ENCODE measurements around the gene SORBS1.
"Not testable (repeated sequence)": the region's sequence is repeated elsewhere in the genome, so short reads cannot be mapped to it uniquely, and the experiment has no call there.

The SORBS1 gene

GRCh38 chr10:95360122-95360714, 201.0 kb downstream of the SORBS1 start:
- no peak overlapping the region for H3K27ac Mint-ChIP-seq
- no peaks in the 10 kb centered on the region for H3K9me3 Mint-ChIP-seq
- no peaks in the 10 kb centered on the region for H3K36me3 Mint-ChIP-seq
- H3K27me3 Mint-ChIP-seq = peaks cover 12% of the 10 kb centered on the region
- H3K4me1 Mint-ChIP-seq = no peaks in the 10 kb centered on the region
- H3K4me3 Mint-ChIP-seq = no peak overlapping the region
- no peak for DNase-seq
- CTCF ChIA-PET = interaction anchor here (0.6 to 10.6 kb wide), 4 partner anchors 14 to 487 kb away, joined by 3 to 320 read pairs (median 8); no protein-coding TSS in a partner anchor

DNA sequence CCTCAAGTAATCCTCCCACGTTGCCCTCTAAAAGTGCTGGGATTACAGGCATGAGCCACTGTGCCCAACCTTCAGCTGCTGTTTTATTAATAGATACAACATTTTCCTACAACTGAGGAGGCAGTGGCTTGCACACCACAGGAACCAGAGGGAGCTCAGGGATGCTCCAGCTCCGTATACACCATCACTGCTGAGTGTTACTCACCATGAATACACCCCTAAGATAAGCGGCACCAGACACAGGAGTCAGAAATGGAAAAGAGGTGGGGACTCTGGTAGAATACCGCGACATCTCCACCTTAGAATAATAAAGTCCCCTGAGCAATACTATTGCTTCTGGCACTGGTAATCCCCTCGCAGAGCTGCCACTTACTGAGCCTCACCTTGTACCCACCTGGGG, 201.7 kb downstream of the SORBS1 start:
- no peaks in the 10 kb centered on the region for H3K9me3 Mint-ChIP-seq
- CTCF ChIA-PET = interaction anchor here (0.7 to 10.6 kb wide), 5 partner anchors 15 to 226 kb away, joined by 3 to 320 read pairs (median 7); no protein-coding TSS in a partner anchor
- no peaks in the 10 kb centered on the region for H3K36me3 Mint-ChIP-seq
- no peak overlapping the region for H3K27ac Mint-ChIP-seq
- no peak for DNase-seq
- no peaks in the 10 kb centered on the region for H3K4me1 Mint-ChIP-seq
- H3K4me3 Mint-ChIP-seq = no peak overlapping the region
- H3K27me3 Mint-ChIP-seq = peaks cover 12% of the 10 kb centered on the region

- Mint-ChIP-seq H3K27ac (no peak overlapping the region), H3K4me3 (no peak overlapping the region), H3K27me3 (no peaks in the 10 kb centered on the region), H3K36me3 (no peaks in the 10 kb centered on the region), H3K4me1 (no peaks in the 10 kb centered on the region), H3K9me3 (no peaks in the 10 kb centered on the region)
- no peak for DNase-seq
- CTCF ChIA-PET = interaction anchor here (0.9 to 1.2 kb wide), 2 partner anchors 18 to 113 kb away, joined by 3 to 4 read pairs; no protein-coding TSS in a partner anchor
These were observed 204.8 kb downstream of the SORBS1 start for GRCh38 chr10:95356190-95356955.

- no peak overlapping the region for H3K4me3 Mint-ChIP-seq
- no peaks in the 10 kb centered on the region for H3K36me3 Mint-ChIP-seq
- no peak overlapping the region for H3K27ac Mint-ChIP-seq
- CTCF ChIA-PET = no interaction called here
- H3K4me1 Mint-ChIP-seq = no peaks in the 10 kb centered on the region
- no peaks in the 10 kb centered on the region for H3K27me3 Mint-ChIP-seq
- H3K9me3 Mint-ChIP-seq = no peaks in the 10 kb centered on the region
- DNase-seq = no peak
These were observed 205.9 kb downstream of the SORBS1 start for GRCh38 chr10:95355301-95355700.

DNA sequence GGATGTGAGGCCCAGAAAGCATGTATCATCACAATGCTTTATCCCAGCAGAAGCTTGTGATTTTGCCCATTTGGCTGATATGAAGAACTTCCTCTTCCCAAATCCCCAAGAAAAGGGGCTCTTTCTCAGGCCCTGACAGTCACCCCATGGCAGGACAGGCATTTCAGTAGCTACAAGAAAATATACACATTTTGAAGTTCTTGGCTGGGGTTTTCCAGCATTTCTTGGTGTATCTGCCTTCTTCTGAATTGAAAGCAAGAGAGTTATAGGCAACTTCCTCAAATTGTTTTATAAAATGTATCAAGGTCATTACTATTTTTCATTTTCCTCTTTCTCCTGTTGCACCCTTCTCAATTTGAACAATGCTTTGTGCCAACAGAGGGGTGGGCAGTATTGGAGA, 207.1 kb downstream of the SORBS1 start:
- Mint-ChIP-seq H3K27me3 (no peaks in the 10 kb centered on the region), H3K4me1 (no peaks in the 10 kb centered on the region), H3K9me3 (no peaks in the 10 kb centered on the region), H3K4me3 (no peak overlapping the region), H3K36me3 (no peaks in the 10 kb centered on the region), H3K27ac (no peak overlapping the region)
- CTCF ChIA-PET = no interaction called here
- no peak for DNase-seq

DNA sequence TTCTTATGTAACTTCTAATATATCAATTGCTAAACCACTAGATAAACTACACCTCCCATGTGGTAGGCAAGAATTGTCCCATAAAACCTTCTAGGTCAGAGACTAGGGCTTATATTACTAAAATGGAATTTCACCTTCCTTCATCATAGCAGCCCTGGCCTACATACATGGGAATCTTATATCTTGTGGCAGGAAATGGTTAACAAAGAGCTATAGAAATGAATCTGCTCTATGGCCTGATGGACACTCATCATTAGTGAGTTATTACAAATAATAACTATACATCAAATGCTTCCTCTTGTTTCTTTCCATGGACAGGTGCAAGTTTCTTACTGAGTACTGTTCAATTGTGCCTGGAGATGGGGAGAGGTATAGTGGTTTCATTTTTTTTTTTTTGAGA, 208.0 kb downstream of the SORBS1 start:
- CTCF ChIA-PET = interaction anchor here (1.2 to 1.4 kb wide), 2 partner anchors 9 to 10 kb away, joined by 3 to 5 read pairs; no protein-coding TSS in a partner anchor
- Mint-ChIP-seq H3K36me3 (no peaks in the 10 kb centered on the region), H3K4me3 (no peak overlapping the region), H3K27me3 (no peaks in the 10 kb centered on the region), H3K27ac (no peak overlapping the region), H3K4me1 (no peaks in the 10 kb centered on the region), H3K9me3 (no peaks in the 10 kb centered on the region)
- DNase-seq = no peak

- no peak for DNase-seq
- H3K9me3 Mint-ChIP-seq = no peaks in the 10 kb centered on the region
- no peaks in the 10 kb centered on the region for H3K36me3 Mint-ChIP-seq
- no peaks in the 10 kb centered on the region for H3K4me1 Mint-ChIP-seq
- peaks cover 1% of the 10 kb centered on the region for H3K27me3 Mint-ChIP-seq
- no peak overlapping the region for H3K27ac Mint-ChIP-seq
- CTCF ChIA-PET = interaction anchor here (1.2 to 1.4 kb wide), 2 partner anchors 9 to 10 kb away, joined by 3 to 5 read pairs; no protein-coding TSS in a partner anchor
- H3K4me3 Mint-ChIP-seq = no peak overlapping the region
These were observed 208.5 kb downstream of the SORBS1 start for GRCh38 chr10:95352684-95353083.

- Mint-ChIP-seq H3K4me1 (no peaks in the 10 kb centered on the region), H3K4me3 (no peak overlapping the region), H3K9me3 (no peaks in the 10 kb centered on the region), H3K36me3 (no peaks in the 10 kb centered on the region), H3K27me3 (peaks cover 11% of the 10 kb centered on the region), H3K27ac (no peak overlapping the region)
- no peak for DNase-seq
- CTCF ChIA-PET = no interaction called here
These were observed 210.3 kb downstream of the SORBS1 start for GRCh38 chr10:95350830-95351228.

GRCh38 chr10:95350219-95350829, 210.8 kb downstream of the SORBS1 start:
- Mint-ChIP-seq H3K4me3 (no peak overlapping the region), H3K36me3 (no peaks in the 10 kb centered on the region), H3K27me3 (peaks cover 11% of the 10 kb centered on the region), H3K27ac (no peak overlapping the region), H3K4me1 (no peaks in the 10 kb centered on the region), H3K9me3 (no peaks in the 10 kb centered on the region)
- DNase-seq = no peak
- CTCF ChIA-PET = interaction anchor here (1.3 kb wide), 1 partner anchor 215 kb away, joined by 3 read pairs; no protein-coding TSS in a partner anchor

GRCh38 chr10:95347402-95347766, 213.8 kb downstream of the SORBS1 start:
- H3K9me3 Mint-ChIP-seq, H3K4me1 Mint-ChIP-seq, H3K27ac Mint-ChIP-seq, H3K4me3 Mint-ChIP-seq, CTCF ChIA-PET, DNase-seq, H3K36me3 Mint-ChIP-seq: not testable (repeated sequence)
- peaks cover 11% of the 10 kb centered on the region for H3K27me3 Mint-ChIP-seq

DNA sequence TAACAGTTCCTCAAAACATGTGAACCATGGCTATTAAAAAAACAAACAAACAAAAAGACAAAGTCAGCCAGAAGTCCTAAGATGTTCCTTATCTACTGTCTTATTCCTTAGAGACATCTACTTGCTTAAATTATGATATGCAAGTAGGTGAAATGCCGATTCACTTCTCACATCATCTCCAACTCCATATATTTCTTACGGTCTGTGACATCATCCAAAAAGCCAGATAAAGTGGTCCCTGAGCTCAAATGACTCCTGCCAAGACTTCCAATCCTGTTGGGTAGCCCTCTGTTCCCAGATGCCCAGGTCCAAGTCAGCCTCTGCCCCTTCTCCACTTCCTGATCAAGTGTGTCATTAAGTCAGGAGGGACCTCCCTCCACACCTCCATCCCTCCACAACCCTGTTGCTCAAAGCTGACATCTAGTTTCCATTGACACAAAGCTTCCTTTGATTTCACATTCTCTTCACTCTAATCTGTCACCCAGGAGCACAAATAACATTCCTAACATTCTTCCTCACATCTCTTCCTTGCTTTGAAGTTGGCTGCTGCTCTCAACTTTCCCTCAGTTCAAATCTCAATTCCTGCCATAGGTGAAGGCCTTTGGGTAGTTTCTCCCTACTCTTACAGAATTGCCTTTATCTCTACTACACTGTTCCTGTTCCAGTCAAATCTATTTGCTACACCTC, 214.3 kb downstream of the SORBS1 start:
- Mint-ChIP-seq H3K36me3 (no peaks in the 10 kb centered on the region), H3K4me3 (no peak overlapping the region), H3K9me3 (no peaks in the 10 kb centered on the region), H3K27ac (no peak overlapping the region), H3K27me3 (peaks cover 11% of the 10 kb centered on the region), H3K4me1 (no peaks in the 10 kb centered on the region)
- CTCF ChIA-PET = no interaction called here
- DNase-seq = no peak

DNA sequence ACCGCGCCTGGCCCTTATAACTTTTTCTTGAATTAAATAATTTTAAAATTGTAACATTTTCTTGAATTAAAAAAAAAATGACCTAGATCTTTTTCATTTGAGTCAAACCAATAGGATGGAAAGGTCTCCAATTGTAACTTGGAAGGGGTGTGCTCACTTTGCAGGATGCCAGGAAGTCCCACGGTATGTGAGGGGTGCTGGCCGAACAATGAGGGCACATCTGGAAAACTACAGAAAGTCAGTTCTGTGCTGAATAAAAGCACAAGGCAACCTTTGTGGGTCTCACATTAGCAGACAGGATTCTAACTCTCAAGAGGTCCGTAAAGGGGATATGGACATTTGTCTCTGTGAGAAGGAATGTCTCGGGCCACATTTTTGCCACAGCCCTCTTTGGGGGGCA, 217.6 kb downstream of the SORBS1 start:
- Mint-ChIP-seq H3K4me3 (no peak overlapping the region), H3K27me3 (peaks cover 14% of the 10 kb centered on the region), H3K9me3 (no peaks in the 10 kb centered on the region), H3K27ac (no peak overlapping the region), H3K36me3 (no peaks in the 10 kb centered on the region), H3K4me1 (no peaks in the 10 kb centered on the region)
- CTCF ChIA-PET = interaction anchor here (1.2 kb wide), 1 partner anchor 9 kb away, joined by 3 read pairs; no protein-coding TSS in a partner anchor
- no peak for DNase-seq

DNA sequence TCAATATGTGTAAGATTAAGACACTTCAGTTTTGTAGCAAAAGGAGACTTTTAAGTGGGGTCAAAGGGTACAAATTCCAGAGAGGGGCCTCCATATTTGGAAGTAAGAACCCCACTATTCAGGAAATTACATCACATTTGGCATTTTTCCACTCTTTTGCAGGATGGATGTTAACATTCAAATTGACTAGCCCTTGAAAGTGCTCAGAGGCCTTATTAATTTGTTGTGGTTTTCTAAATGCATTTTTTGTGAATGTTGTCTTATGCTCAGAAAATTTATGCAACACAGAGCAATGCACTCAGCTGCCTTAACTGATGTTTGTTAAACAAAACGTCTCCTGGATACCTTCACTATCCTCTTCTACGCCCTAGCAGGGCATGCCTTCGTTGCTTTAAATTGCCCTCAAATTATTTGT, 219.4 kb downstream of the SORBS1 start:
- H3K27ac Mint-ChIP-seq = no peak overlapping the region
- no peak for DNase-seq
- H3K4me3 Mint-ChIP-seq = no peak overlapping the region
- H3K27me3 Mint-ChIP-seq = peaks cover 4% of the 10 kb centered on the region
- CTCF ChIA-PET = no interaction called here
- no peaks in the 10 kb centered on the region for H3K9me3 Mint-ChIP-seq
- H3K4me1 Mint-ChIP-seq = no peaks in the 10 kb centered on the region
- H3K36me3 Mint-ChIP-seq = no peaks in the 10 kb centered on the region

DNA sequence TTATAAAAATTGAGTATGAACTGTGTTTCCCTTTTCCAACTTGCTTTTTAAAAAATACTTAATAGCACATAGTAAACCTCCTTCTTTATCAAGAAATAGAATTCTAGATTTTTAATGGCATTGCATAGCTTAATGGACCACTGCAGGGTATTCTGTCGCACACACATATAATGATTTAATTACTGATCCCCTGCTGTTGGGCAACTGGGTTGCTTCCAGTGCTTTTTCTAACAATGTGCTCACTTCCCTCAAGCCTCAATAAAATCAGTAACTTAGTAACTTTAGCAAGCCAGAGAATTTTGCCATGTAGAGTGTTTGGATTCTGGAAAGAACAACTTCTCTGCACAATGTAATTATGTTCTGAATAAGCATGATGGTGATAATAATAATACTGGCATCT, 221.3 kb downstream of the SORBS1 start:
- CTCF ChIA-PET = no interaction called here
- H3K27me3 Mint-ChIP-seq = peaks cover 3% of the 10 kb centered on the region

More for the DNA sequence above, 221.3 kb downstream of the SORBS1 start:
- H3K4me1 Mint-ChIP-seq = no peaks in the 10 kb centered on the region
- no peak overlapping the region for H3K27ac Mint-ChIP-seq
- no peak overlapping the region for H3K4me3 Mint-ChIP-seq
- DNase-seq = no peak
- no peaks in the 10 kb centered on the region for H3K36me3 Mint-ChIP-seq
- no peaks in the 10 kb centered on the region for H3K9me3 Mint-ChIP-seq

All from activated naive CD4-positive, alpha-beta T cell treated with anti-CD3 and anti-CD28 coated beads, Interleukin-2, amount 10 ng/mL, durations not matched to agents 7 days and 5 days (primary cell).